ENCODE data around the gene RAG1. TPM values are rescaled to one million over a fixed set of nuclear protein-coding genes. Genes with fewer than 3 reads are reported as not detected.

Gene RAG1
- total and polyA plus RNA-seq, 2 of the 8 experiments (the other 6 are each of a cell fraction or from before 2014, with no cell fraction given), result 0.14 to 0.58 TPM

DNA sequence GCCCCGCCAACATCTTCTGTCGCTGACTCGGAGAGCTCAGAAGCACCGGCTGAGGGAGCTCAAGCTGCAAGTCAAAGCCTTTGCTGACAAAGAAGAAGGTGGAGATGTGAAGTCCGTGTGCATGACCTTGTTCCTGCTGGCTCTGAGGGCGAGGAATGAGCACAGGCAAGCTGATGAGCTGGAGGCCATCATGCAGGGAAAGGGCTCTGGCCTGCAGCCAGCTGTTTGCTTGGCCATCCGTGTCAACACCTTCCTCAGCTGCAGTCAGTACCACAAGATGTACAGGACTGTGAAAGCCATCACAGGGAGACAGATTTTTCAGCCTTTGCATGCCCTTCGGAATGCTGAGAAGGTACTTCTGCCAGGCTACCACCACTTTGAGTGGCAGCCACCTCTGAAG is 6.7 kb downstream of the RAG1 start:
- H2AK5ac ChIP-seq (ENCODE audit: low read depth, low read length), result no peak overlapping the region
- no peak overlapping the region for H3K18ac ChIP-seq (ENCODE audit: extremely low read depth, low read length)
- H3K9ac ChIP-seq (replicated peaks in 1 of 4; ENCODE audit: extremely low read depth in 1 of 4, low read depth in 3 of 4, low read length in 3 of 4), result no peak overlapping the region
- no peak overlapping the region for H4K8ac ChIP-seq (ENCODE audit: extremely low read depth, insufficient read depth, low read length)
- no peak overlapping the region for H2BK5ac ChIP-seq (ENCODE audit: low read depth, low read length)
- no peak overlapping the region for H3K56ac ChIP-seq (replicated peaks; ENCODE audit: insufficient read length, low read depth, low read length)
- H3K4me2 ChIP-seq (ENCODE audit: insufficient read depth in 1 of 2, low read depth in 2 of 2, low read length in 2 of 2), result no peak overlapping the region
- no peak overlapping the region for H3K23ac ChIP-seq (ENCODE audit: insufficient read length)
- no peaks in the 10 kb centered on the region for H3K79me2 ChIP-seq (ENCODE audit: control insufficient read depth in 1 of 2, insufficient read depth in 2 of 2, low read length in 2 of 2)
- H4K20me1 ChIP-seq (replicated peaks in 1 of 2; ENCODE audit: control insufficient read depth in 1 of 2, insufficient read depth in 2 of 2, low read length in 2 of 2), result peaks cover 0 to under 1% of the 10 kb centered on the region in 2 experiments
- no peak overlapping the region for H2BK120ac ChIP-seq (replicated peaks; ENCODE audit: low read depth, low read length)
- no peak overlapping the region for H2BK15ac ChIP-seq (ENCODE audit: low read length)
- H3K79me1 ChIP-seq (ENCODE audit: low read depth, low read length), result no peaks in the 10 kb centered on the region
- H3K14ac ChIP-seq (ENCODE audit: insufficient read length), result no peak overlapping the region
- H3K4me1 ChIP-seq (replicated peaks in 1 of 4; ENCODE audit: control insufficient read depth in 3 of 4, insufficient read depth in 4 of 4, low read length in 3 of 4), result no peaks in the 10 kb centered on the region
- FAIRE-seq (no peak), DNase-seq (ENCODE audit: low read depth in 1 of 2, low spot score in 2 of 2) (no peak)
- 85% methylated on average over 8 of the region's 8 CpGs; no CpG with 5 or more reads in 1 of the 2 experiments for WGBS, 2 experiments (ENCODE audit: extremely low coverage in 1 of 2, insufficient coverage in 1 of 2, insufficient read length in 1 of 2, insufficient replicate concordance in 2 of 2, low coverage in 1 of 2, low lambda C conversion rate in 2 of 2, missing lambda C conversion rate in 1 of 2)
- CTCF ChIA-PET (ENCODE audit: partially characterized antibody), result interaction anchor here (1.3 to 6.1 kb wide), 4 partner anchors 8 to 173 kb away, joined by 6 to 45 read pairs (median 19); no protein-coding TSS in a partner anchor
- H3K4ac ChIP-seq (replicated peaks; ENCODE audit: insufficient read length, low read depth, low read length), result no peak overlapping the region
- H3K36me3 ChIP-seq (ENCODE audit: control insufficient read depth in 2 of 4, insufficient read depth in 4 of 4, low read length in 3 of 4), result no peaks in the 10 kb centered on the region
- no peak overlapping the region for H2AFZ ChIP-seq (ENCODE audit: low read length)
- H3K23me2 ChIP-seq (ENCODE audit: low read depth, low read length), result no peaks in the 10 kb centered on the region
- H3K9me3 ChIP-seq (ENCODE audit: insufficient read depth in 2 of 2, low read depth in 1 of 2, low read length in 1 of 2), result no peaks in the 10 kb centered on the region
- H2BK12ac ChIP-seq (ENCODE audit: low read depth, low read length), result no peak overlapping the region
- H2BK20ac ChIP-seq (ENCODE audit: low read length), result no peak overlapping the region
- no peak overlapping the region for H4K91ac ChIP-seq (replicated peaks; ENCODE audit: insufficient read length, low read length)
- no peak overlapping the region for H3K27ac ChIP-seq (ENCODE audit: low read depth, low read length)
- H3K4me3 ChIP-seq (ENCODE audit: extremely low read depth in 1 of 4, insufficient read depth in 2 of 4, low read depth in 3 of 4, low read length in 4 of 4), result no peak overlapping the region
- no peak overlapping the region for H4K5ac ChIP-seq (ENCODE audit: insufficient read length, low read depth, low read length)
- no peaks in the 10 kb centered on the region for H3K27me3 ChIP-seq (replicated peaks in 1 of 4; ENCODE audit: control insufficient read depth in 3 of 4, extremely low read depth in 1 of 4, insufficient read depth in 3 of 4, low read length in 3 of 4)
- POLR2A ChIA-PET (ENCODE audit: partially characterized antibody), result no interaction called here
- no peak for TF ChIP-seq EZH2 (IDR thresholded peaks at IDR 0.05; ENCODE audit: low read depth, low read length, severe bottlenecking)
- no peak for TF ChIP-seq TBP (IDR thresholded peaks at IDR 0.05; ENCODE audit: low read depth, low read length)
- TF ChIP-seq PHF8 (conservative IDR thresholded peaks at IDR 0.05; ENCODE audit: low read depth, low read length), result no peak
- no peak for TF ChIP-seq HDAC2 (IDR thresholded peaks at IDR 0.05; ENCODE audit: borderline replicate concordance in 1 of 2, low read depth in 2 of 2, low read length in 2 of 2)
- TF ChIP-seq SIN3A (conservative IDR thresholded peaks at IDR 0.05 in 1 of 2, IDR thresholded peaks at IDR 0.05 in 1 of 2; ENCODE audit: low read depth in 1 of 2, low read length in 2 of 2), result no peak
- no peak for TF ChIP-seq GABPA (IDR thresholded peaks at IDR 0.05; ENCODE audit: borderline replicate concordance, insufficient read depth, low read length)
- no peak for TF ChIP-seq CREB1 (IDR thresholded peaks at IDR 0.05)
- TF ChIP-seq GTF2F1 (IDR thresholded peaks at IDR 0.05; ENCODE audit: borderline replicate concordance, low read depth, low read length), result no peak
- no peak for TF ChIP-seq SAP30 (IDR thresholded peaks at IDR 0.05; ENCODE audit: insufficient read depth, insufficient replicate concordance, low read length)
- TF ChIP-seq BRCA1 (IDR thresholded peaks at IDR 0.05; ENCODE audit: low read depth, low read length), result no peak
- TF ChIP-seq RXRA (IDR thresholded peaks at IDR 0.05; ENCODE audit: insufficient read depth, low read depth, low read length), result no peak
- TF ChIP-seq SUZ12 (IDR thresholded peaks at IDR 0.05; ENCODE audit: low read length), result no peak
- no peak for TF ChIP-seq RBBP5 (IDR thresholded peaks at IDR 0.05; ENCODE audit: borderline replicate concordance, low read depth, low read length)
- TF ChIP-seq SIX5 (IDR thresholded peaks at IDR 0.05; ENCODE audit: low read depth, low read length), result no peak
